GM21786 (cell line): ENCODE results near the gene SNCB.

Source experiments
- ATAC-seq: cut with Tn5 transposase; IDR thresholded peaks from one replicate; pipeline ENCODE4 v1.9.1; 2021; ENCODE audit not compliant: unreplicated experiment

The SNCB gene

GRCh38 chr5:176644878-176645670, 14.7 kb upstream of the SNCB start:
- no peak for ATAC-seq

- no peak for ATAC-seq
These were observed 14.0 kb upstream of the SNCB start for GRCh38 chr5:176644294-176644693.

- ATAC-seq = no peak
These were observed 13.3 kb upstream of the SNCB start for GRCh38 chr5:176643491-176644219.

GRCh38 chr5:176642675-176643490, 12.5 kb upstream of the SNCB start:
- ATAC-seq = no peak

GRCh38 chr5:176640616-176641015, 10.3 kb upstream of the SNCB start:
- ATAC-seq = no peak

- no peak for ATAC-seq
These were observed 9.6 kb upstream of the SNCB start for GRCh38 chr5:176639981-176640380.

- no peak for ATAC-seq
These were observed 8.9 kb upstream of the SNCB start for GRCh38 chr5:176639208-176639607.

- ATAC-seq = no peak
These were observed 8.1 kb upstream of the SNCB start for GRCh38 chr5:176638437-176638836.

- ATAC-seq = no peak
These were observed 7.2 kb upstream of the SNCB start for GRCh38 chr5:176637556-176637955.

- no peak for ATAC-seq
These were observed 6.1 kb upstream of the SNCB start for GRCh38 chr5:176636426-176636825.

GRCh38 chr5:176633598-176633997, 3.3 kb upstream of the SNCB start:
- no peak for ATAC-seq

GRCh38 chr5:176632745-176633144, 2.4 kb upstream of the SNCB start:
- ATAC-seq = no peak

GRCh38 chr5:176631383-176632200, 1.3 kb upstream of the SNCB start:
- no peak for ATAC-seq

- no peak for ATAC-seq
These were observed 418 bp upstream of the SNCB start for GRCh38 chr5:176630681-176631222.

- ATAC-seq = no peak
These were observed 949 bp downstream of the SNCB start for GRCh38 chr5:176629317-176629852.

GRCh38 chr5:176628406-176629228, 1.7 kb downstream of the SNCB start:
- no peak for ATAC-seq

GRCh38 chr5:176627582-176627981, 2.8 kb downstream of the SNCB start:
- ATAC-seq = no peak

- ATAC-seq = no peak
These were observed 3.5 kb downstream of the SNCB start for GRCh38 chr5:176626876-176627236.
